ENCODE results near the gene POU6F1.

The POU6F1 gene

GRCh38 chr12:51238037-51238509, 20.2 kb upstream of the POU6F1 start:
- peak overlapping the region; percentile 100 for H3K9ac ChIP-seq (ENCODE audit: low read length)
- peaks cover 5% of the 10 kb centered on the region; the same call in 1 of the 2 replicates for H4K20me1 ChIP-seq (ENCODE audit: insufficient read depth, low read length)
- no peaks in the 10 kb centered on the region for H3K9me2 ChIP-seq (replicated peaks; ENCODE audit: insufficient read depth, low read length)
- H3K4me2 ChIP-seq (ENCODE audit: low read depth, low read length) = peak overlapping the region; percentile 92
- peaks cover 5% of the 10 kb centered on the region; the same call in 1 of the 2 replicates for H3K36me3 ChIP-seq (replicated peaks; ENCODE audit: insufficient read depth, low read length)
- H2AFZ ChIP-seq (ENCODE audit: low read length) = peak overlapping the region; percentile 84
- H3K4me3 ChIP-seq (ENCODE audit: low read length) = peak overlapping the region; percentile 100
- peaks cover 10% of the 10 kb centered on the region; the same call in 1 of the 2 replicates for H3K4me1 ChIP-seq (ENCODE audit: low read length)
- no peaks in the 10 kb centered on the region for H3K27me3 ChIP-seq (replicated peaks; ENCODE audit: insufficient read depth, low read length)
- peak; percentile 71 for DNase-seq
- H3K79me2 ChIP-seq (ENCODE audit: low read length) = peaks cover 28% of the 10 kb centered on the region
- peaks cover 12% of the 10 kb centered on the region for H3F3A ChIP-seq (ENCODE audit: insufficient read depth, low read length)
- H3K9me3 ChIP-seq (replicated peaks; ENCODE audit: insufficient read depth, low read length) = no peaks in the 10 kb centered on the region
- TF ChIP-seq CTCF (IDR thresholded peaks at IDR 0.05; ENCODE audit: low read length) (no peak), EZH2 (optimal IDR thresholded peaks at IDR 0.05; ENCODE audit: low read depth, low read length) (no peak), EZH2phosphoT487 (IDR thresholded peaks at IDR 0.05; ENCODE audit: low read length) (no peak)
- peak overlapping the region; percentile 100 for H3K27ac ChIP-seq (ENCODE audit: low read length)

DNA sequence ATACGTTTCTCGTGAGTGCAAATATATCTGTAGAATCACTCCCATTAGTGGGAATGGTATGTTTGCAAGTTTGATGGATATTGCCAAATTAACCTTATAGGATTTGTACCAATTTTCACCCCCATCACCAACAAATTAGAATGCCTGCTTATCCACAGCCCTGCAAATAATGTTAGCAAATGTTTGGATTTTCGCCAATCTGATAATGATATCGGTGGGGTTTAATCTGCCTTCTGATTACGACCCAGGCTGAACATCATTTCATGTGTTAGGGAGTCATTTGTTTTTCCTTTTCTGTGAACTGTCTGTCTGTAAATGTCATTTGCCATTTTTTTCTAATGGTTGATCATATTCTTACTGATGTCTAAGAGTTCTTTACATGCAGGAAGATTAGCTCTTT, 16.7 kb upstream of the POU6F1 start:
- H3F3A ChIP-seq (ENCODE audit: insufficient read depth, low read length) = peaks cover 10% of the 10 kb centered on the region
- no peak overlapping the region for H3K4me2 ChIP-seq (ENCODE audit: low read depth, low read length)
- H3K4me3 ChIP-seq (ENCODE audit: low read length) = no peak overlapping the region
- no peaks in the 10 kb centered on the region for H3K9me2 ChIP-seq (replicated peaks; ENCODE audit: insufficient read depth, low read length)
- no peak for TF ChIP-seq EZH2 (optimal IDR thresholded peaks at IDR 0.05; ENCODE audit: low read depth, low read length)
- TF ChIP-seq EZH2phosphoT487 (IDR thresholded peaks at IDR 0.05; ENCODE audit: low read length) = no peak
- TF ChIP-seq CTCF (IDR thresholded peaks at IDR 0.05; ENCODE audit: low read length) = no peak
- H3K79me2 ChIP-seq (ENCODE audit: low read length) = peaks cover 9% of the 10 kb centered on the region
- no peak overlapping the region for H2AFZ ChIP-seq (ENCODE audit: low read length)
- H3K9me3 ChIP-seq (replicated peaks; ENCODE audit: insufficient read depth, low read length) = no peaks in the 10 kb centered on the region
- H3K36me3 ChIP-seq (replicated peaks; ENCODE audit: insufficient read depth, low read length) = no peaks in the 10 kb centered on the region
- no peak overlapping the region for H3K27ac ChIP-seq (ENCODE audit: low read length)
- H3K9ac ChIP-seq (ENCODE audit: low read length) = no peak overlapping the region
- no peaks in the 10 kb centered on the region for H3K27me3 ChIP-seq (replicated peaks; ENCODE audit: insufficient read depth, low read length)
- 0 out of 2 replicates have a peak, but pooled peaks cover 3% of the 10 kb centered on the region for H3K4me1 ChIP-seq (ENCODE audit: low read length)
- no peaks in the 10 kb centered on the region for H4K20me1 ChIP-seq (ENCODE audit: insufficient read depth, low read length)
- no peak for DNase-seq

DNA sequence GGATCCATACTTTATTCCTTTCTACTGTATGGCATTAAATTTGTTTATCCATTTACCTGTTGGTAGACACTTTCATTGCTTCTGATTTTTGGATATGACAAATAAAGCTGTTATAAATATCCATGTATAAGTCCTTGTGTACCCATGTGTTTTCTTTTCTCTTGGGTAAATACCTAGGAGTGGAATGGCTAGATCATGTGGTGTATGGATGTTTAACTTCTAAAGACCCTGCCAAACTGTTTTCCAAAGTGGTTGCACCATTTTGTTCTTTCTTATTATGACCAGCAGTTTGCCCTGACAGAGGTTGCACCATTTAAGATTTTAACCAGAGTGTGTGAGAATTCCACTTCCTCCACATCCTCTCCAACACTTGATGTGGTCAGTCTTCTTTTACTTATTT, 14.8 kb upstream of the POU6F1 start:
- Histone ChIP-seq H3K4me3 (ENCODE audit: low read length) (no peak overlapping the region), H3K27ac (ENCODE audit: low read length) (no peak overlapping the region), H3K36me3 (replicated peaks; ENCODE audit: insufficient read depth, low read length) (no peaks in the 10 kb centered on the region), H3K9me3 (replicated peaks; ENCODE audit: insufficient read depth, low read length) (no peaks in the 10 kb centered on the region), H3K79me2 (ENCODE audit: low read length) (no peaks in the 10 kb centered on the region), H3K4me1 (ENCODE audit: low read length) (no peaks in the 10 kb centered on the region), H3K9me2 (replicated peaks; ENCODE audit: insufficient read depth, low read length) (no peaks in the 10 kb centered on the region), H3K4me2 (ENCODE audit: low read depth, low read length) (no peak overlapping the region), H4K20me1 (ENCODE audit: insufficient read depth, low read length) (no peaks in the 10 kb centered on the region), H3F3A (ENCODE audit: insufficient read depth, low read length) (no peaks in the 10 kb centered on the region), H3K9ac (ENCODE audit: low read length) (no peak overlapping the region), H3K27me3 (replicated peaks; ENCODE audit: insufficient read depth, low read length) (no peaks in the 10 kb centered on the region), H2AFZ (ENCODE audit: low read length) (no peak overlapping the region)
- DNase-seq = no peak
- no peak for TF ChIP-seq EZH2phosphoT487 (IDR thresholded peaks at IDR 0.05; ENCODE audit: low read length)
- no peak for TF ChIP-seq EZH2 (optimal IDR thresholded peaks at IDR 0.05; ENCODE audit: low read depth, low read length)
- no peak for TF ChIP-seq CTCF (IDR thresholded peaks at IDR 0.05; ENCODE audit: low read length)

Measured in MM.1S (cell line).